IPS DF 19.7 (cell line): ENCODE results near the gene CLMN.

Experiments
- DNase-seq: peaks from one replicate; pipeline ENCODE4 v3.0.0-alpha.2; 2013; ENCODE audit warnings: low read depth, low spot score

Gene CLMN

DNA sequence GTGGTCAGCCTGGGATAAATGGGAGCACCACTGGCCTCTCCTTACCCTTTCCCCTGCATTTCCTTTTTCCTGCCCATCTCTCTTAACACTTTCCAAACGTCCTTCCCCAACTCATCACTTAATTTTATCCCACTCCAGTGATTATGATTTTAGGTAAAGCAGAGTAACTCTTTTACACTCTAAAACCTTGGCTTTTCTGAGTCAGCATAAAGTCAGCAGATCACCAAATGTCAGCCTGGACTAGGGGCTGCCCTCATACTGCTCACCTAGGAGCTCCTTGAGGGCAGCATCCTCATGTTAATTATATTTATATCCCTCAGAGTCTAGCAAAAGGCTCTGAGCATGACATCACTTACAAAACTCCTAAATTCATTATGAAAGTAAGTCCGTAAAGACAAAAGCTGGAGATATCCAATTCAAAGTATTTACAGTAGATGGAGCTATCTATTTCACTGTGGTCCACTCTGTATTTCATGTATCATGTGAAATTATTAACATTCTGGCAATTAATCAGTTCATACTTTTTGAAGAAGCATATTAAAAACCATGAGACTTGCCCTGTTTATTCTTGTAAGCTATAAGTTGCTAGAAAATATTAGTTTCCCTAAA lies 145.4 kb downstream of the CLMN start:
- DNase-seq = no peak

DNA sequence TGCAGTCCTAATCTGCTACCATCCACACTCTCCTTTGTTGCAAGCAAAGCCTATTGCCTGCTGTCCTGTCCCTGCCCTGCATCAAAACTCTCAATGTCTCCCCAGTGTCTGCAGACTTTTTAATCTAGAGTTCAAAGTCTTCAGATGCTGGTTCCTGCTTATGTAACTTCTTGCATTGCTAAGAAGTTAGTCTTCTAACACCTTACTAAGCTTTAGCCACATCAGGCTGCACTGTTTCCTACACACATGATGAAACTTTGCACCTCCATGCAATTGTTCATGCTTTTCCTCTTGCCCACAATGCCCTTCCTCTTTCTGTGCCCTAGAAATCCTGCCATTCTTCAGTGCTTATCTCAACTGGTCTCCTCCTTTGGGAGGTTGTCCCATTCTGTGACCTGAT lies 146.2 kb downstream of the CLMN start:
- DNase-seq = no peak

DNA sequence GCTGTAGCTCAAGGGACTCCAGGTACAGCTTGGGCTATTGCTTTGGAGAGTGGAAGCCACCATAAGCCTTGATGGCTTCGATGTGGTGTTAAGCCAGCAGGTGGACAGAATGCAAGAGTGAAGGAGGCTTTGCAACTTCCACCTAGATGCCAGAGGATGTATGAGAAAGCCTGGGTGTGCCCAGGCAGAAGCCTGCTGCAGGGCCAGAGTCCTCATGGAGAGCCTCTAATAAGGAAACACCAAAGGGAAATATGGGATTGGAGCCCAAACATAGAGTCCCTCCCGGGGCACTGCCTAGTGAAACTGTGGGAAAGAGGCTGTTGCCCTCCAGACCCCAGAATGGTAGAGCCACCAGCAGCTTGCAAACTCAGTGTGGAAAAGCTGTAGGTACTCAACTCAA lies 152.5 kb downstream of the CLMN start:
- no peak for DNase-seq

DNA sequence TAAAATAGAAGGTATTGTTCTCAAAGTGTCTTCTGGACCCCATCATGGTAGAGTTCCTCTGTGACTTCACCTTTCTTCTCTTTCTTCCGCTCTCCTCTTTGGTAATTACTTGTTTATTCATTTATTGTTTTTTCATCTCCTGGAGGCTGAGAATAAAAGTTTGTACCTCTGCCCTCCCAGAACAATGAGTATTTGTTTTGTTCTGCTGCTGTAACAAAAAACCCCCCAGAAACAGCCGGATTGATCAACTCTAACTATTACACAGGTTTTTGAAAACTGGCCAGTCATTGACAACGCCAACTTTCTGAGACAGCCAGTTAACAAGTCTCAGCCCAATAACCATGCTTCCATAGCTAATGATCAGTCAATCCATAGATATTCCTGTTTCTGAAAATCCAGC lies 154.2 kb downstream of the CLMN start:
- no peak for DNase-seq

DNA sequence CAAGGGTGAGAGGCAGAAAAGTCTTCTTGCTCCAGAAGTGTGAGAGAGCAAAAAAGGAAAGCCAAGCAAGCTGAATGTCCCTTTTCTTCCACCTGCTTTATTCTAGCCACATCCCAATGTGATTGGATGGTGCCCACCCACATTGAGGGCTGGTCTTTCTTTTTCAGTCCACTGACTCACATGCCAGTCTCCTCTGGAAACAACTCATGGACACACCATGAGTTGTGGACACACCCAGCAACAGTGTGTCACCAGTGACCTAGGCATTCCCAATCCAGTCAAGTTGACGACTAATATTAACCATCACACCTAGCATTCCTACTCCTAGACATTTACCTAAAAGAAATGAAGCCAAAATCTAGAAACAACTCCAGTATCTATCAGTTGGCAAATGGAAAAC lies 155.2 kb downstream of the CLMN start:
- DNase-seq = no peak

DNA sequence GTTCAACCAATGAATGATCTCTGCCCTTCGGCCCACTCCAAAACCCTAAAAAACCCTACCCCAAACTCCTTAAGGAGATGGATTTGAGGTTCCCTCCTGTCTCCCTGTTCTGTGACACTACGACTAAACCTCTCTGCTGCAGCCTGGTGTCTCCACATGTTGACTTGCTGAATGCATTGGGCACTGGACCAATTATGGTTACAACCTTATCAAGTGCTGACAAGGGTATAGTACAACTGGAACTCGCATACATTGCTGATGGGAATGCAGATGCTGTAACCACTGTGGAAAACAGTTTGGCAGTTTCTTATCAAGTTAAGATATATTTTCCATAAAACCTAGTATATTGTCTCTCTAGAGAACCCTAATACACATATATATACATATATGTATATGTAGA lies 156.0 kb downstream of the CLMN start:
- no peak for DNase-seq

DNA sequence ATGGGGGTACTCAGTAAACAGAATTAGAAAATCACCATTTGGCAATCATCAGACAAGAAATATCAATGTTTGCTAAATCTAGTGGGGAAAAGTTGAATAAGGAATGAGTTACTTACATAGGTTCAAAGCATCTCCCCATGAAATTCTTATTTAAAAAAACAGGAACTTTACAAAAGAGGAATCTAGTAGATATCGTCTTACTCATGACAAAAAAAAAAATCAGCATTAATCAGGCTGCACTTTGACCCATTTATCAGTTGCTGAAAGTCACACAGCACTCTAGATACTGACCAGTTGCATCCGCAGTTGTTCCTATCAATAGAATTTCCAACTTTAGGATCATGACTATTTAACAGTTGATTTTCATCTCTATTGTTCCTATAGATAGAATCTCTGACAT lies 156.6 kb downstream of the CLMN start:
- DNase-seq = no peak

DNA sequence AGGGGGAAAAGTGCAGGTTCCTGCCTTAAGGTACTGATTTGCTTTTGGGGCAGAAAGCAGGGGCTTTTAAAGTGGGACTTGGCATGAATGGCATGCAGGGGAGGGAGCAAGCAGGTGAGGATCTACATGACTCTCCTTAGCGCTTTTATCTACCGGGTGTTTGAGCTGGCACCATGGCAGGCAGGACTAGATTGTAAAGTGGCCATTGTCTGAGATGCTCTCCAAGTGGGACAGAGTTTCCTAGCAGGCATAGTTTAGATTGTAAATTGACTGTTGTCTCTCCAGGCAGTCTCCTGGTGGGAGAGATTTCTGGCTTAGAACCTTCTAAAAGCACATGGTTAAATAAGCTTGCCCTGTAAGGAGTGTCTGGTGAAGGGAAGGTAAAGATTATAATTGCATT lies 157.1 kb downstream of the CLMN start:
- DNase-seq = no peak

DNA sequence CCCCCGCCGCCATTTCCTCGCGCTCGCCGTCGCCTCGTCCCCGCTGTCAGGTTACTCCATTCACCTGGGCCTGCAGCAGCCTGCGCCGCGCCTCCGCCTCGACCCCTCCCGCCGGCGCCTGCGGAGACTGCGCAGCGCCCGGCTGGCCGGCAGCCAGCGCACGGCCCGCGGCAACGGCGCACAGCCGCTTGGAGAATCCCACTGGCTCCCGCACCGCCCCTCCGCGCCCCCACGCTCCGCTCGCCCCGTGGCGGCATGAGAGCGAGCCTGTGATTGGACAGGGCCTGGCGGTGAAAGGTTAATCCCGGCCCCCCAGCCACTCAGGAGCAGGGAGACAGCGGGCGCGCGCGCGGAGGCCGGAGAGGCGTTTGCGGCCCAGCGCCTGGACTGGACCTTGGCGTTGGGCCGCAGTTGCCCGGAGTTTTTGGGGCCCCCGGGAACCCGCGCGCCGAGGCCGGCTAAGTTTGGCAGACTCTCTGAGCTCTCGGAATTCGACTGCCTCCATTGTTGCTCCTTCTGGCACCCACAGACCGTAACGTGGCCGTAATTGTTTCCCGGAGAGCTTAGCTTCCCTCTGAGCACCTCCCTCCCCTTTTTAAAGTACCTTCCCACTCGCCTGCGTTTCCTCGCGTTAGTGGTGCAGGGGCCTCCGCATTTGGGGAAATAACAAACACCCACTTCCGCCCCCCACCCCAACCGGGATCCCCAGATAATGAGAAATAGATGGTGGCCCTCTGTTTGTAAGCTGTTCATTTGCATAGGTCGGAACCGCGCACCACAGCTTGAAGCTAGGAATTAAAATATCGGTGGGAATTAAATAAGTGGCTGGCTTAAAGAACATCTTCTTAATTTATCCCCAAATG lies 162.2 kb downstream of the CLMN start, which contains the start of gene DICER1:
Gene DICER1, minus strand, starts transcription at position 203 of the 863 bp plus-strand sequence. CDS start 24,071 bp downstream, outside the sequence.
- DNase-seq = peak; percentile 33

DNA sequence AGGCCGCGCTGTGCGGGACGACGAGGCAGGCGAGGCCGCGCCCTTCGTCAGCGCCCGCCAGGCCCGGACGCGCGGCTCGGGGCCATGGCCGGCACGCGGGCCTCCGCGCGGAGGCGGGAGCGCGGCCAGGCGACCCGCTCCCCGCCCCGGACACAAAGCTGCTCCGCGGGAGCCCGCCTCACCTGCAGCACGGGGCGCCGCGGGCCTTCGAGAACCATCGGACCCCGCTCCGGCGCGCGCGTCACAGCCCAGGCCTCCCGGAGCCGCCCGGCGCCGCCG lies 162.7 kb downstream of the CLMN start:
- DNase-seq = no peak

DNA sequence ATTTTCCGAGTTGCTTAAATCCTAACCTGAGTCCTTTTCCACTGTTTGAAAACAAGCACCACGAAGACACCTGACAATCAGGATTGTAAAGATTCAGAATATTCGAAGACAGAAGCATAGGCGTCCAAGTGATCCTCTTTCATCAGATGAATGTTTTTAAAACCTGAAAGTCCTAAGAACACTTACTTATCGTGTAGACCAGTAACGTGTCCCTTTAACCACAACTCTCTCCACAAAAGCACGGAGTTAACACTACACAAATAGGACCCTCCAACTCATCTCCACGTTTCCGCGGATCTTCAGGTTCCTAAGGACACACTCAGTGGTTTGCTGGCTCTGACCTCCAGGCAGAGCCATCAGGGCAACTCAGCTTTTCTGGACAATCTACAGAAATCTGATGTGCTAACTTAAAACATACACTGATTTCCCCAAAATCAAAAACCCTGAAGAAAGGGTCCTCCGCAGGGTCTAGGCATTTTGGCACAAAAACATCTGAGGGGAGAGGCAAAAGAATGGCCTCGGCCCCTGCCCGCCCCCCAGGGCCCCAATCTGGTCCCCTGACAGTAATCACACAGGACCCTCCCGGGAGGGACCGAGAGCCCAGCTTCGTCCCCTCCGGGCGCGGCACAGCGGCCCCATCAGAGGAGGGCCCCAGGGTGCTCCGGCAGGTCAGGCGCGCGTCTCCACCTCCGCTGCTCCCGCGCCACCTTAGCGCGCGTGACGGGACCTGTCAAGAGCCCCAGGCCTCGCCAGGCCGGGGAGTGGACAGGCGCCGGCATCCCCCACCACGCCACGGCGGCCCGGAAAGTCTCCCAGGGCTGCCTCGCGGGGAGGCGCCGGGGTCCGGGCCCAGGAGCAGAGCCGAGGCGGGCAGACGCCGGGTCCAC lies 163.3 kb downstream of the CLMN start:
- no peak for DNase-seq

DNA sequence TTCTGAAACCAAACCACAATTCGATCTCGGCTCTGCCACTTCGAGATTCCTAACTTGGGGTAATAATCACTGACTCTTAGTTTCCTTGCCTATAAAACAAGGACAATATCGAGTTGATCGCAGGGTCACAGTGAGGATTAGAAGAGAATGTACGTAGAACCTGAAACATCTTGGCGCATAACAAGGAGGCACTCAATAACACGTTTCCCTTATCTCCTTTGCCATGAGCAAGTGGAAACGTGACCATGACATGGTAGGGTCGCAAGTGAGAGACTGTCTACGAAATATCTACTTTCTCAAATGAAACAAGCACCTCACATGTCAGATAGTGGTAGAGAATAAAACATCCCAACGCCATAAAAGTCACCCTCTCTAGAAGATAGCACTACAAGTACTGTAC lies 164.7 kb downstream of the CLMN start:
- DNase-seq = no peak

DNA sequence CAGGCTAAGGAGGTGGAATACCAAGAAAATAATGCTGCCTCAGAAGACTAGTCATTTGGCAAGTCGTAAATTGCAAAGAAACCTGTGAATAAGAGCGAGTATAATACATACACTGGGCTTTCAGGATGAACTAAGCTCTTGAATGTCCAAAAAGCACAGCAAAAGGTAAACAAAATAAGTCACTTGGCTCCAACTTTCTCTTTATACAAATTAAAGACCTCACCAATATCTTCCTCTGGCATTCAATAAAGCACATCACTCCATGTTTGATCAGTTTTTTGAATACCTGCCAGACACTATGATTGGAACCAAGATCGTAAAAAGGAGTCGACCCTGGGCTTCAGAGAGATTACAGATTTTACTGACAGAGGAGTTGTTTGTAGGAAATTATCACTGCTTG lies 165.8 kb downstream of the CLMN start:
- no peak for DNase-seq

DNA sequence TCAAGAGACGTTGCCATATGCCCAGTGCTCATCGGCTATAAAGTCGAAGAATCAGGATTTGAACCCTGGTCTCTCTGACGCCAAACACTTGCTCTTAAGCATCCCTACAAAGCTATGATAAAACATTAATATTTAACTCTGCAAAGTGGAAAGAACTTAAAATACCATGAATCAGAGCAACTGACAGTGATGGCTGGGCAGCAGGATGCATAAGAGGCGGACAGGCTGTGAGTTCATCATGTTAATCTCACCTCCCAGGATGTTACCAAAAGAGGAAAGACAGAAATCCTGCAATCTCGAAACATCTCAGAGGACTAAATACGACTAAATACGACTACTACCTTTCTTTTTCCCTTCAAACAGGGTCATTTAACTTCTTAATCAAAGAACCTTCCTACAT lies 168.1 kb downstream of the CLMN start:
- DNase-seq = no peak

DNA sequence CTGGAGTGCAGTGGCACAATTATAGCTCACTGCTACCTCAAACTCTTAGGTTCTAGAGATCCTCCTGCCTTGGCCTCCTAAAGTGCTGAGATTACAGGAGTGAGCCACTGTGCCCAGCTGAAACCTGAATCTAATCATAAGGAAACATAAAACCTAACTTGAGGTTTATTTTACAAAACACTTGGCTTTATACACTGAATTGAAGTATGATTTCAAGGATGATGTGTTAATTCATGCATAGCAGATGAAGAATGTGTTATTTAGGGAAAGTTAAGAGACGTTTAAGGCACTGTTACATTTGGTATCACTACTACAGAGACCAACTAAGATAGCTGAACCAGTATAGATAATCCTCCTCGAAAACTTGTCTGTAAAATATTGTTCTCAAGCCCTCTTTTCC lies 168.8 kb downstream of the CLMN start:
- DNase-seq = no peak

DNA sequence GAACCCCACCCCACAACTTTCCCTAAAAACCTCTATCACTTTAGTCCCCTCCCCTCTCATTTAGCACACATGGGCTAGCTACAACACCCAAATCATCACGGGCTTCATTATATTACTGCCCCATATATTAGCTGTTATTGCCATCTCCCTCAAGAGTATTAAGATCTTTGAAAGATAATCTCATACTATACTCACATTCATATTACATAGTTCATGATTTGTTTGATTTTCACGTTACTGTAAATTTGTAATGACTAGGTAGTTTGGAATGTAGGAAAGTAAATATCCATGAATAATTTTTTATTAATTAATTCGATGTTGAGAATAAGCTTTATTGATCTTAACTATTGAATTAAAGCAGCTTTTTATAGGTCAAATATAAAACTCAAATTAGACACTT lies 170.3 kb downstream of the CLMN start:
- DNase-seq = no peak

DNA sequence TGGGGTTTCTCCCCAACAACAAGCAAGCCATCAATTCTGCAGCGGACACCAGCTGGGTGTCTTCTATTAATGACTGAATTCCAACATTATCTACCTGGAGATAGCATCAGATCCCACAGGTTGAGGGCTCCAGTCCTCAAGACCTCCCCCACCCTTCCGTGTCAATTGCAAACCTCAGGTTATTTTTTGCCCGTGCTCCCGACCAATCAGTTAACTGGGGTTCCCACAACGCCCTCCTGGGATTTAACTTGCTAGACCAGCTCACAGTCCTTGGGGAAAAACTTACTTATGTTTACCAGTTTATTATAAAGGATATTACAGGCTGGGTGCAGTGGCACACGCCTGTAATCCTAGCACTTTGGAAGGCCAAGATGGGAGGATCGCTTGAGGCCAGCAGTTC lies 172.1 kb downstream of the CLMN start:
- DNase-seq = no peak

DNA sequence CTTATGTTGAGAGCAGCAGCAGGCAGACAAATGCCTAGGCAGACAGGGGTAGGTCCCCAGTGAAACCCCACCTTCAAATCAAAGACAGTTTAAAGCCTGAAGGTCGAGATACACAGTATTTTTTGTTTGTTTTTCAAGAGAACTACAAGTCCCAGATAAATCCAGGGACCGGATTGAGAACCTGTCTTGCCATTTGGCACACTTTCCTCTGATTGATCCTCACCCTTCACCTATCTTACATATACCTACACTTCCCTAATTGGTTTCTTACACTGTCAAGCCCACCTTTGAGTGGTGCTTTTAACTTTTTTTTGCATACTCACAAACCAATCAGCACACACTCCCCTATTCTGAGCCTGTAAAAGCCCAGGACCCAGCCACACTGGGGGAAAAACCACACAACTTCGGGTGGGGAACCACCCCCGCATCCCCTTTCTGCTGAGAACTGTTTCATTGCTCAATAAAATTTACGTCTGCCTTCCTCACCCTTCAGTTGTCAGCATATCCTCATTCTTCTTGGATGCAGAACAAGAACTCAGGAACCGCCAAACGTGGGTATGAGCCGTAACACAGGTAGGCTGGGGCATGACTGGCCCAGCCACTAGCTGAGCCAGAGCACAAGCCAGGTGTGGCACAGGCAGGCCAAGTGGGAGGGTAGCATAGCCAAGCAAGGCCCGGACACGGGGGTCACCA lies 173.5 kb downstream of the CLMN start:
- DNase-seq = no peak

DNA sequence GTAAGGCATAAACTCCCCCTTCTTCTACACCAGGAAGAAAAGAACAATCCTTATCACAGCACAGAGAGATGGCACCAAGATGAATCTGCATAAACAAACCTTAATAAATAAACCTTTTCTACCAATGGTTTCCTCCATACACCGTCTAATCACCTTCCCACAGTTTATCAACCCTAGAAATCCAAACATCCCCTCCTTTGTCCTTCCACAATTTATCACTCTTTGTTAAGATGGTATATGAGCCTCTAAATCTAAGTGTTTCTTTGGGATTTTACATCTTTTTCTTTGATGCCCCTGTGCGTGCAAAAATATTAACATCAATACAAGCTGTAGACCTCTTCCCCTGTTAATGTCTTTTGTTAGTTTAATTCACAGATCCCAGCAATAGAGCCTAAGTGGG lies 174.9 kb downstream of the CLMN start:
- DNase-seq = no peak

DNA sequence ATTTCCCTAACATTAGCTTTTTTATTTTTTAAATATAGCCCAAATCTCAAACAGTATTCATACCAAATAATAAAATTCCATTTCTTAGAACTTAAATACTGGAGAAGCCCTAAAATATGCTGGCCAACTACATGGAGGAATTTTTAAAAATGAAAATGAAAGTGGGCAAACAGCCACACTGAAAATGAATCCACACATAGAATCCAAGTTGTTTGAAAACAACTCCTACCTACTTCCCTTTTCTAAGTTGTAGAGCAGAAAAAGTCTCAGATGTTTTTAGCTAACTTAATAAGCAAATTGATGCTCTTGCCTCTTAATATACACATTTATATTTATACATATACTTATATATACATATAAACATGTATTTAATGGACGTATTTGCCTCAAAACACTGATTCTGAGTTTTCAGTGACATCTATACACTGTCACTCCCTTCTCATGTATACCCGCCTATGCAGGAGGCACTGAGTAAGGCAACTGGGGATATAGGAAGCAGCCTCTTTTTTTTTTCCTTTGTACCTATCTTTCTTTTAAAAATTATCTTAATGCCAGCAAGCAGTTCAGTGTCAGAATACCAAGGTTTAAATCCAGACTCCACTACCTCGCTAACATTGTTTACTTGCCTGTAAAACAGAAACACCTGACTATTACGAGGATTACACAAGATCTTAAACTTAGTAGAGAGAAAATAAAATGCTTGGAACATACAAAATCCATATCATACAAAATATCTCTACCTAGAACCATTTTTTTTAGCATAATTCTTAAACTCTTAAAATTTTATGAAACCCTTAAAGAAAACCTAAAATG lies 175.7 kb downstream of the CLMN start:
- no peak for DNase-seq

DNA sequence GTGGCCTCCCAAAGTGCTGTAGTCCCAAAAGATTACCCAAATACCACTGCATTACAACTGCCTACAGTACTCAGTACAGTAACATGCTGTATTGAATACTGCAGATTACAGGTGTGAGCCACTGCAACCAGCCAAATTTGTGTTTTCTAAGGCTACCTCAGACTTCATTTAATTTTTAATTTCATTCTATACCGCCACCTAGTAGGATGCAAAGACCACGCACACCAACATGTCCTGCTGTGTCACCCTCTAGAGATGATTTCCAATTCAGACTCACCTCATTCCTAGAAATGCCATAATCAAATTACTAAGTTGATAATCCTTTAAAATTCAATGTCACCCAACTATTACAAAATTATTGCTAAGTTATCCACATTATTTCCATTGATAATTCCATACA lies 177.5 kb downstream of the CLMN start:
- DNase-seq = no peak
